Ascending aorta (tissue), 2 donors: Measurements from ENCODE around the gene LTBP1. TPM values are rescaled to one million over a fixed set of nuclear protein-coding genes. Genes with fewer than 3 reads are reported as not detected.

Experiments used
- DNase-seq, 2 donors: peaks; one replicate each; pipeline ENCODE4 v3.0.0-alpha.2; 2019; ENCODE audit warnings: low spot score in 2 of 2
- H3K27ac ChIP-seq, 2 donors: fragments of 200-600 bp; sonication (generic); one replicate each; pipeline ENCODE4 v1.5.1; 2016 to 2017; ENCODE audit warnings: mild to moderate bottlenecking in 1 of 2
- H3K27me3 ChIP-seq: fragments of 200-600 bp; sonication (generic); one replicate; pipeline ENCODE4 v1.5.1; 2017
- H3K36me3 ChIP-seq, 2 donors: fragments of 200-600 bp; sonication (generic); one replicate each; pipeline ENCODE4 v1.5.1; 2016
- H3K4me1 ChIP-seq, 2 donors: fragments of 200-600 bp; sonication (generic); one replicate each; pipeline ENCODE4 v1.5.1; 2016 to 2017; ENCODE audit warnings: mild to moderate bottlenecking in 1 of 2
- H3K4me3 ChIP-seq, 2 donors: fragments of 200-600 bp; sonication (generic); one replicate each; pipeline ENCODE4 v1.5.1; 2016 to 2017; ENCODE audit warnings: mild to moderate bottlenecking in 1 of 2
- H3K9me3 ChIP-seq, 2 donors: fragments of 200-600 bp; sonication (generic); one replicate each; pipeline ENCODE4 v1.5.1; 2016
- CTCF ChIP-seq, 3 experiments: fragments of 200-600 bp in 2 of 3; fragments of 450-650 bp in 1 of 3; sonication (generic) in 2 of 3; IDR thresholded peaks; one replicate each; pipeline ENCODE4 v1.5.1; 2016 to 2019; ENCODE audit warnings: antibody characterized with exemption in 3 of 3, mild to moderate bottlenecking in 1 of 3, moderate library complexity in 1 of 3
- intact Hi-C: fragments of 100-400 bp; cut with DNase I; formaldehyde crosslinking; loops from one replicate; pipeline ENCODE4 v1.15.1; 2023
- total RNA-seq: library from RNA; depleted of rRNA; stranded (reverse); fragments of >200 nt; gene quantifications from one replicate; pipeline ENCODE4 v1.1.0, GENCODE V29; 2016

The LTBP1 gene
- total RNA-seq, 1 donor from 2014 or later, result 295 TPM

GRCh38 chr2:33409417-33409955, 462.7 kb downstream of the LTBP1 start:
- Histone ChIP-seq H3K9me3 (peaks cover 0 to 12% of the 10 kb centered on the region in 2 donors), H3K27me3 (no peaks in the 10 kb centered on the region), H3K36me3 (no peaks in the 10 kb centered on the region), H3K4me3 (no peak overlapping the region), H3K27ac (no peak overlapping the region), H3K4me1 (peaks cover 0 to 7% of the 10 kb centered on the region in 2 donors)
- no peak for DNase-seq
- intact Hi-C loops, result no loop called here
- TF ChIP-seq CTCF (IDR thresholded peaks at IDR 0.05), result no peak

- H3K27ac ChIP-seq, result peak overlapping the region; percentile 23 to 49
- no peak overlapping the region for H3K4me3 ChIP-seq
- intact Hi-C loops, result no loop called here
- no peaks in the 10 kb centered on the region for H3K27me3 ChIP-seq
- H3K36me3 ChIP-seq, result no peaks in the 10 kb centered on the region
- no peak for DNase-seq
- TF ChIP-seq CTCF (IDR thresholded peaks at IDR 0.05), result no peak
- peaks cover 0 to 12% of the 10 kb centered on the region in 2 donors for H3K9me3 ChIP-seq
- H3K4me1 ChIP-seq, result peaks cover 0 to 7% of the 10 kb centered on the region in 2 donors
These were observed 465.0 kb downstream of the LTBP1 start for GRCh38 chr2:33411765-33412164.

- H3K36me3 ChIP-seq, result no peaks in the 10 kb centered on the region
- no peak overlapping the region for H3K4me3 ChIP-seq
- H3K27ac ChIP-seq, result peak overlapping the region in 1 of 2 donors; percentile 23
- intact Hi-C loops, result no loop called here
- no peaks in the 10 kb centered on the region for H3K27me3 ChIP-seq
- DNase-seq, result no peak
- H3K9me3 ChIP-seq, result peaks cover 0 to 7% of the 10 kb centered on the region in 2 donors
- peaks cover 0 to 7% of the 10 kb centered on the region in 2 donors for H3K4me1 ChIP-seq
- TF ChIP-seq CTCF (IDR thresholded peaks at IDR 0.05), result no peak
These were observed 466.2 kb downstream of the LTBP1 start for GRCh38 chr2:33412920-33413319.

- Histone ChIP-seq H3K4me3 (no peak overlapping the region), H3K27ac (no peak overlapping the region), H3K27me3 (no peaks in the 10 kb centered on the region), H3K4me1 (no peaks in the 10 kb centered on the region), H3K9me3 (no peaks in the 10 kb centered on the region), H3K36me3 (no peaks in the 10 kb centered on the region)
- TF ChIP-seq CTCF (IDR thresholded peaks at IDR 0.05), result no peak
- no peak for DNase-seq
- intact Hi-C loops, result no loop called here
These were observed 472.9 kb downstream of the LTBP1 start for GRCh38 chr2:33419581-33420200.

- no peak for TF ChIP-seq CTCF (IDR thresholded peaks at IDR 0.05)
- intact Hi-C loops, result no loop called here
These were observed 474.0 kb downstream of the LTBP1 start for GRCh38 chr2:33420726-33421125.

More at GRCh38 chr2:33420726-33421125, 474.0 kb downstream of the LTBP1 start:
- H3K4me1 ChIP-seq, result no peaks in the 10 kb centered on the region
- no peak overlapping the region for H3K27ac ChIP-seq
- H3K27me3 ChIP-seq, result no peaks in the 10 kb centered on the region
- H3K4me3 ChIP-seq, result no peak overlapping the region
- no peak for DNase-seq
- no peaks in the 10 kb centered on the region for H3K9me3 ChIP-seq
- H3K36me3 ChIP-seq, result no peaks in the 10 kb centered on the region
